ENCODE data around the gene DIPK1A.

DNA sequence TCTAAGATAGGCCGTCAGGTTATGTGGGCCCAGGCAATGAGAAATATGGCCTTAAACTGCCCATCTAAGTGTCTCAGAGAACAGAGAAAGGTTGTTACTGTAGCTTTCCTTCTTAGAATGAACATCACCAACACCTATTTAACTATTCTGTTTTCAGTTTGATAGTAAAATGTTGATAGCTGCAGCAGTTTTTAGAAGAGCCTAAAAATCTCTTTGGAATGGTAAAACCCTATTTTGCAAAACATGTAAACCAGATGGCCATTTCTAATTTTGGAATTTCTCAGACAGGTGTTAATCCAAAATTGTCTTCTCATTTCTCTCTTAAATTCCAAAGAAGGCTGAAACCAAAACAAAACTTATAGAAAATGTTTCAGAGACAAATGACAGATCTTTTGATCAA, 57.5 kb downstream of the DIPK1A start:
- TF ChIP-seq EZH2 (IDR thresholded peaks at IDR 0.05; ENCODE audit: insufficient read depth, poor library complexity, severe bottlenecking) = no peak
- TF ChIP-seq EZH2phosphoT487 (IDR thresholded peaks at IDR 0.05; ENCODE audit: insufficient read depth, low read depth) = no peak
